Activated CD8-positive, alpha-beta memory T cell treated with anti-CD3 and anti-CD28 coated beads, Interleukin-2, amount 10 ng/mL, durations not matched to agents 7 days and 5 days (primary cell): Measurements from ENCODE around the gene MICAL3. TPM values are rescaled to one million over a fixed set of nuclear protein-coding genes. Genes with fewer than 3 reads are reported as not detected.

Source experiments
- ATAC-seq: fragments of 150-1000 bp; cut with Tn5 transposase; one replicate; pipeline ENCODE4 v1.10.0; 2021; ENCODE audit warnings: moderate library complexity
- CTCF ChIA-PET: fragments of 350-600 bp; sonication (Branson Sonifier 250); formaldehyde crosslinking; loops from one replicate; lab custom pipeline; 2021; ENCODE audit warnings: antibody characterized with exemption; lab: Charles Lee
- DNase-seq: peaks from one replicate; pipeline ENCODE4 v3.0.0-alpha.2; 2020
- H3K27ac Mint-ChIP-seq: one replicate; pipeline ENCODE4 v1.8.0; 2021; ENCODE audit warnings: mild to moderate bottlenecking, mixed read lengths
- H3K27me3 Mint-ChIP-seq: one replicate; pipeline ENCODE4 v1.8.0; 2021; ENCODE audit warnings: mixed read lengths
- H3K36me3 Mint-ChIP-seq: one replicate; pipeline ENCODE4 v1.8.0; 2021; ENCODE audit warnings: mild to moderate bottlenecking, mixed read lengths
- H3K4me1 Mint-ChIP-seq: one replicate; pipeline ENCODE4 v1.8.0; 2021; ENCODE audit warnings: mixed read lengths
- H3K4me3 Mint-ChIP-seq: one replicate; pipeline ENCODE4 v1.8.0; 2021; ENCODE audit warnings: mild to moderate bottlenecking, moderate library complexity, mixed read lengths
- H3K9me3 Mint-ChIP-seq: one replicate; pipeline ENCODE4 v1.8.0; 2022; ENCODE audit warnings: low read depth, mixed read lengths
- total RNA-seq, 2 experiments: library from RNA; stranded (reverse); gene quantifications; one replicate each; pipeline ENCODE4 v1.2.3, GENCODE V29; 2021

Gene MICAL3
- total RNA-seq, 2 experiments from 2014 or later: 38.8 to 41.7 TPM

DNA sequence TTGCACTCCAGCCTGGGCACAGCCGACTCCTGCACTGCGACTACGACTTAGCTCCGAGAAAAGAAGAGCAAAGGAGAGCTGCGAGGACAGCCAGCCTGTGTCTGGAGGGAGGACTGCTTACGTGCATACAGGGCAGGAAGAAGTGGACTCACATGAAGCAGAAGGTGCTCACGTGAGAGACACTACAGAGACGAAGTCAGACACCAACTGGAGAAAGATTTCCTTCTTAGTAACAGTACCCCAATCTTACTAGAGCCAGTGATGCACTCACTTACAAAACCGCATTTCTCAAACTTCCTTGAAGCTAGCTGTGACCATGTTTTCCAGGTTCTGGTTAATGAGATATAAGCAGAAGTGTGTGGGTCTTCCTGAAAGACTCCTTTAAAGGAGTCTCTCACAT lies 67.7 kb downstream of the MICAL3 start:
- Mint-ChIP-seq H3K27ac (no peak overlapping the region), H3K36me3 (no peaks in the 10 kb centered on the region), H3K27me3 (no peaks in the 10 kb centered on the region), H3K4me1 (no peaks in the 10 kb centered on the region), H3K9me3 (no peaks in the 10 kb centered on the region), H3K4me3 (no peak overlapping the region)
- CTCF ChIA-PET: interaction anchor here (1.5 kb wide), 1 partner anchor 19 kb away, joined by 3 read pairs; no protein-coding TSS in a partner anchor
- DNase-seq (no peak), ATAC-seq (no peak)

DNA sequence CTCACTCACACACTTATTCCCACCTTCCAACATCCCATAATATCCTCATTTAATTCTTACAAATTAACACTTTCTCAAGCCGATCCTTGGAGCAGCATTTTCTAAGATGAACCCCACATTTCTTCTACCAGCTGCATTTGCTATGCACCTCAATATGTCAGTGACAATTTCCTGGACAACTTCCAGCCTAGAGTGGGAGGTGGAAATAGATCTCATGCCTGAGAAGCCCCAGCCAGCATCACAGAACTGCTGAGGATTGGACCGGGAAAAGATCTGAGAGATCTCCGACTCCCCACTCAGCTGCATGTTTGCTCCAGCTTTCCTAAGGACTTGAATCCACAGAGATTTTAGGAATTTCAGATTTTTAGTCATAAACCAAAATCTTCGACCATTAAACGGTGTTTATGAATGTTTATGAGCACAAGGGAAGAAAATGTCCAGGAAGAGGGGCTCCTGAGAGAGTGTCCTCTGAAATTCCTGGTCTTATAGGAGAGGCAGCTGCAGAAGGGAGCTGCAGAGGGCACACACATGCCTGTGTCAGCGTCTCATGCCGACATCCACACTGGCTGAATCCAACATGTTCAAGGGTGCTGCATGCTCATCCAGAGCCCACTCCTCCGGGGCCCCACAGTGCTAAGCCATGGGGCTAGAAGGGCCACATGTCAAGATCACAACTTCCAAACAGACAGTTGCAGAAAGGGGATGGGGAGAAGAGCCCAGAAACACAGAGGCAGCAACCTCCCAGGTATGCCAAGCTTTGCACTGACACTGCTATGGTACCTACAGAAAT lies 68.6 kb downstream of the MICAL3 start:
- Mint-ChIP-seq H3K4me3 (no peak overlapping the region), H3K4me1 (no peaks in the 10 kb centered on the region), H3K27ac (no peak overlapping the region), H3K36me3 (no peaks in the 10 kb centered on the region), H3K27me3 (no peaks in the 10 kb centered on the region), H3K9me3 (no peaks in the 10 kb centered on the region)
- CTCF ChIA-PET: no interaction called here
- ATAC-seq: no peak
- DNase-seq: no peak

DNA sequence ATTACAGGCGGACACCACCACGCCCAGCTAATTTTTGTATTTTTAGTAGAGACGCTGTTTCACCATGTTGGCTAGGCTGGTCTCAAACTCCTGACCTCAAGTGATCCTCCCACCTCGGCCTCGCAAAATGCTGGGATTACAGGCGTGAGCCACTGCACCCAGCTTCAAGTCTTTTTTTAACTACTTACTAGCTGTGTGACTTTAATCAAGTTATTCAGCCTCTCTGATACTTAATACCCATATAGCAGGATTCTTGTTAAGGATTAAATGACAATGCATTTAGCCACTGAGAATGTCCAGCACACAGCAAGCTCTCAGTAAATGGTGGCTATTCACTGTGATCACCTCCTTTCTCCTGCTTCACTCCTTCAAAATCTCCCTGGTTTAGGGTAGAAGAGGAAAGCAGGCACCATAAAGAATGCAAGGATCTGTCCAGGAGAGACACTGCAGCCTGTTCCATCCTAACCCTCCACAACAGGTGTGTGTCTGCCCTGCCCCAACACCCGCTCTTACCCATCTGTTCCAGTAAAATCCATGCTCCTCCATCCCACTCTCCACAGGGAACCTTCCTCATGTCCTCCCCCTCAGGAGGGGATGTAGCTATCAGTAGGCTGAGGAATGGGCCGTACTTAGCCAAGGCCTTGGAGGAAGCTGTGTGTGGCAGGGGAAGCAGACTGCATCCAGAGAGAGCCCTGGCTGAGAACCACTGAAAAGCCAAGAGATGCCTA lies 69.3 kb downstream of the MICAL3 start:
- CTCF ChIA-PET: no interaction called here
- no peak for DNase-seq
- no peaks in the 10 kb centered on the region for H3K36me3 Mint-ChIP-seq
- H3K4me3 Mint-ChIP-seq: no peak overlapping the region
- no peak for ATAC-seq
- H3K27me3 Mint-ChIP-seq: no peaks in the 10 kb centered on the region
- H3K9me3 Mint-ChIP-seq: no peaks in the 10 kb centered on the region
- no peak overlapping the region for H3K27ac Mint-ChIP-seq
- no peaks in the 10 kb centered on the region for H3K4me1 Mint-ChIP-seq

DNA sequence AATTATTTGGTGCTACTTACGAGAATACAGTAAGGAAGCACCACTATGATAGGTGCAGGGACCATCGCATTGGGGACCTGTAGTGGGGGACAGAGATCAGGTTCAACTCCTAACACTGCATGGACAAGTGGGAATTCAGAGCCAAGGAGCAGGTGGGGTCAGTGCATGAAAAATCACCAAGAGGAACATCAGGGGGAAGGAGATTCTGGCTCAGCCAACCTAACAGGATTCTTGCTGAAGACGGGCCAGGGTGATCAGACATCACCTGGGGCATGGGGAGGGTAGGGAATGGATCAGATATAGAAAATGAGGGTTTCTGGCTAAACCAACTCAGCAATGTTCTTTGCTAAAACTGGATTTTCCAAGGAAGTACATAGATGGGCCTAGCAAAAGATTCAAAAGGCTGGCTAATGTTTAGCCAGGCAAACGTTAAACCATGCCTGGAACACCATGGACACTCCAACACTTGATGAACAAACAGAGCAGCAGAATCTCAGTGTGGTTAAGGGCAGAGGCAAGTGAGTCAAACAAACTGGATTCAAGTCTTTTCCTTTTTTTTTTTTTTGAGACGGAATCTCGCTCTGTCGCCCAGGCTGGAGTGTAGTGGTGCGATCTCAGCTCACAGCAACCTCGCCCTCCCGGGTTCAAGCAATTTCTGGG lies 70.0 kb downstream of the MICAL3 start:
- H3K27ac Mint-ChIP-seq: no peak overlapping the region
- H3K9me3 Mint-ChIP-seq: no peaks in the 10 kb centered on the region

DNA sequence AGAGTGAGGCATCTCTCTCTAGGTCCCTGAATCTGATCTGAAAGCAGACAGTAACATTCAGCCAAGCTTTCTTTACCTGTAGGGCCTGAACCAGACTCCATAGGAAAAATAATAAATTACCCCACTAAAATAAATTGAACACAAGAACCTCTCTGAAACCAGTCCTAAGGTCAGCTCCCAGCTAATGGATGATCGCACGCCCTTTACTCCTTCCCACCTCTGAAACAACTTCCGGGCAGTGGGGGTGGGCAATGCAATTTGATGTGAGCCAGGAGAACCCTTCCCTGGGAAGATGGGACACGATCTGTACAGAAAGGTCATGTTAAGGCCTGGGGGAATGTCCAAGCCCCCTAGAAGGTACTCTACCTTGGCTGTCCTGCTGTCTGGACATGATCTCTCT lies 71.2 kb downstream of the MICAL3 start:
- CTCF ChIA-PET: no interaction called here
- Mint-ChIP-seq H3K9me3 (no peaks in the 10 kb centered on the region), H3K4me1 (no peaks in the 10 kb centered on the region), H3K4me3 (no peak overlapping the region), H3K36me3 (peaks cover 1% of the 10 kb centered on the region), H3K27me3 (no peaks in the 10 kb centered on the region), H3K27ac (no peak overlapping the region)
- DNase-seq (no peak), ATAC-seq (no peak)

More for the DNA sequence above, 70.0 kb downstream of the MICAL3 start:
- H3K27me3 Mint-ChIP-seq: no peaks in the 10 kb centered on the region
- no peak overlapping the region for H3K4me3 Mint-ChIP-seq
- H3K4me1 Mint-ChIP-seq: no peaks in the 10 kb centered on the region
- CTCF ChIA-PET: no interaction called here
- ATAC-seq: no peak
- peaks cover 1% of the 10 kb centered on the region for H3K36me3 Mint-ChIP-seq
- DNase-seq: no peak

DNA sequence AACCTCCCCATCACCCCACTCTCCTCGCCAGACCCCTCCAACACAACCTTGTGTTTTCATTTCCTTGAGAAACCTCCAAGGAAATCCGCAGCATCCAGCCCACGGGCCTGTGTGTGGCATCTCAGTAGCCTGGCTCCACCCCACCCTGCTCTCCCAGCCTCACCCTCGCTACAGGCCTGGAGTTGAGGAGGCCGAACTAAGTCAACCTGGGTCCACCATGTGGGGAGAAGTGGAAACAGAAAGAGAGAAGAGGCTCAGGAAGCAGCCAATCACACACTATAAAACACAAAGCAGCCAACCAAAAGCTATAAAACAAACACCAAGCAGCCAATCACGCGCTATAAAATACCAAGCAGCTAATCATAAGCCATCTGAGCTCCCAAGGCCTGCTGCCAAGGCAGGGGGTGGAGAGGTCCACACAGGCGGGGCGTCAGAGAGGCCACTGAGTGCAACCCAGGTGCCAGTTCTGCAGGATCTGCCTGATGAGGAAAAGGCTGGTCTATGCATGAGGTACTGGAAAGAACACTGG lies 72.0 kb downstream of the MICAL3 start:
- H3K4me1 Mint-ChIP-seq: no peaks in the 10 kb centered on the region
- peaks cover 1% of the 10 kb centered on the region for H3K36me3 Mint-ChIP-seq
- CTCF ChIA-PET: no interaction called here
- H3K9me3 Mint-ChIP-seq: no peaks in the 10 kb centered on the region
- H3K27me3 Mint-ChIP-seq: no peaks in the 10 kb centered on the region
- no peak for ATAC-seq
- no peak overlapping the region for H3K4me3 Mint-ChIP-seq
- H3K27ac Mint-ChIP-seq: no peak overlapping the region
- DNase-seq: no peak

DNA sequence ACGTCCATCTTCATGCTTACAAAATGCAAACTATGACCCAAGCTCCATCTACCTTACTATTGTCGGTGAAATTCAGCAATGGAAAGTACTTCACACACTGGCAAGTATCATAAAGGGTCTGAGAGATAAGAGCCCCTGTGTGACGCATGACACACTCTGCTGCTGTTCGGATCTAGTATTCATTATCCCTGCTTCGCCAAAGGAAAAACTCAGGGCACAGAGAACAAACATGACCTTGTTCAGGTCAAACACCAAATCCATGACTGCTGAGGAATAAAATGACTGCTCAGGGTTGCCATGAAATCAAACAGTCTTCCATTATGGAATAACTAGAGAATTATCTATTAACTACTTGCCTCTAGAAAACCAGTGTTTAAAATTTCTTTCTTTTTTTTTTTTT lies 73.0 kb downstream of the MICAL3 start:
- Mint-ChIP-seq H3K27ac (no peak overlapping the region), H3K4me1 (no peaks in the 10 kb centered on the region), H3K4me3 (no peak overlapping the region), H3K27me3 (no peaks in the 10 kb centered on the region), H3K9me3 (no peaks in the 10 kb centered on the region), H3K36me3 (peaks cover 1% of the 10 kb centered on the region)
- no peak for DNase-seq
- ATAC-seq: no peak
- CTCF ChIA-PET: no interaction called here

DNA sequence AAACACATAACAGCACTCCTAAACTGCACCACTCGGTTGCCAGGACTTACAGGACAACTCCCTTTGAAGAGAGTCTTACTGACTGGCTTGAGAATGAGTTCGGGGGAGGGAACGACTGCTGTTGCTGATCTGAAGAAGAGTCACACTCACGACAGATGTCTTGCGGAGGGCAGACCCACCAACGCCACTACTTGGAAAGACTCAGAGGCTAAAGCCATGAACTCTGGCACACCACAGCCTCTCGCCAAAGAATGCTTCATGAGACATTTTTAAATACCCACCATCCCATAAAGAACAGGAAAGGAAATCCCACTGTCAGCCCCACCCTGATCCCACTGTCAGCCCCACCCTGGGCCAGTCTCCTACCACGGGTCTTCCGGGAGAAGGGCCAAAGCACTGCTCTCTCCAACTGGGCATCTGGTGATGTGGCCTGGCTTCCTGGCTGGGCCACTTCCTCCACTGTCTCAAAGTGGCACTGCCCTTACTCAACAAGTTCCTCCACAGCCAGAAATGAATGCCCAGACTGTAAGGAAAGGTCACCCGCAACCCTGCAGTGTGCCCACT lies 73.6 kb downstream of the MICAL3 start:
- H3K27me3 Mint-ChIP-seq: no peaks in the 10 kb centered on the region
- ATAC-seq: no peak
- no peak overlapping the region for H3K4me3 Mint-ChIP-seq
- no peak for DNase-seq
- H3K36me3 Mint-ChIP-seq: peaks cover 1% of the 10 kb centered on the region
- no peaks in the 10 kb centered on the region for H3K9me3 Mint-ChIP-seq
- no peak overlapping the region for H3K27ac Mint-ChIP-seq
- H3K4me1 Mint-ChIP-seq: no peaks in the 10 kb centered on the region
- CTCF ChIA-PET: no interaction called here

DNA sequence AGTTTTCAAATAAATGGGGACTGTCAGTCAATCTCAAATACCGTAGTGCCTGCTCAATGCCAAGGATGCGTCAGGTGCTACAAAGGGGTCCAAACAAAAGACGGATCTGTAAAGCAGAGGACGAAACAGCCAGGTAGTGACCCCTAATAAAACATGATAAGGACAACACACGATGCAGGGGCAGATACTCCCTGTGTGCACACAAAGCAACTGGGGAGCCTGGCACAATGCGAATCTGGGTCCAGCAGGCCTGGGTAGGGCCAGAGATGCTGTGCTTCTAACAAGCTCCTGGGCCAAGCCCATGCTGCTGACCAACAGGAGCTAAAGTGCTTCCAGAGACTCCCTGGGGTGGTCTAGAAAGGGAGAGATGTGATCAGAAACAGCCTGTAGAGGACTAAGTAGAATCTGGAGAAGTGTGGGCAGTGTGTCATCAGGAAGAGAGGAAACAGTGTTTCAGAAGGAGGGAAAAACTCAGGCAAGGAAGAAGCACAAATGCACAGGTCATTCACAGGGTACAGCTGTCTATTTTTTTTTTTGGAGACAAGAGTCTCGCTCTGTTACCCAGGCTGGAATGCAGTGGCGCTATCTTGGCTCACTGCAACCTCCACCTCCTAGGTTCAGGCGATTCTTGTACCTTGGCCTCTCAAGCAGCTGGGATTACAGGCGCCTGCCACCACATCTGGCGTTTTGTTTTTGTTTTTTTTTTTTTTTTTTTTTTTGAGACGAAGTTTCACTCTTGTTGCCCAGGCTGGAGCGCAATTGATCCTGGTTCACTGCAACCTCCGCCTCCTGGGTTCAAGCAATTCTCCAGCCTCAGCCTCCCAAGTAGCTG lies 74.5 kb downstream of the MICAL3 start:
- peaks cover 1% of the 10 kb centered on the region for H3K36me3 Mint-ChIP-seq
- no peaks in the 10 kb centered on the region for H3K4me1 Mint-ChIP-seq
- CTCF ChIA-PET: no interaction called here
- H3K27ac Mint-ChIP-seq: no peak overlapping the region
- ATAC-seq (no peak), DNase-seq (no peak)
- H3K27me3 Mint-ChIP-seq: no peaks in the 10 kb centered on the region
- H3K4me3 Mint-ChIP-seq: no peak overlapping the region
- no peaks in the 10 kb centered on the region for H3K9me3 Mint-ChIP-seq

DNA sequence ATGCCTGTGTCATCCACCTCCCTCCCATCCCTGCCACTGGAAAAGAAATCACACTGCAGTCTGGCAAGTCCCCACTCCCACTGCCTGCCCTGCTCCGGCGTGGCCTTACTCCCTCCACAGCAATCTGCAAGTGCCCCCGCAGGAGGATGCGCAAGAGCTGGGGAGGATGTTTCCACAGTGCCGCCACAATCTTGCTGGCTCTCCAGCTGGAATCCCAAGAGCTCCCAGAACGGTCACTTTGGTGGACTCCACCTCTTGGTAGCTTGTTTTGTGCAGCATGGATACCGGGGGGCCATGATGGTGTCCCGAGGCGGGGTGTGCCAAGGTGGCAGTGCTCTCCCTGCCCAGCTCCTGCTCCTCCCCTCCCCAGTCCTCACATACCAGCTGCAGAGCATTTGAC lies 76.3 kb downstream of the MICAL3 start:
- H3K36me3 Mint-ChIP-seq: peaks cover 1% of the 10 kb centered on the region
- no peak overlapping the region for H3K4me3 Mint-ChIP-seq
- ATAC-seq: no peak
- DNase-seq: no peak
- H3K27me3 Mint-ChIP-seq: no peaks in the 10 kb centered on the region
- no peak overlapping the region for H3K27ac Mint-ChIP-seq
- CTCF ChIA-PET: interaction anchor here (0.6 kb wide), 1 partner anchor 168 kb away, joined by 3 read pairs; no protein-coding TSS in a partner anchor
- H3K9me3 Mint-ChIP-seq: no peaks in the 10 kb centered on the region
- H3K4me1 Mint-ChIP-seq: no peaks in the 10 kb centered on the region

DNA sequence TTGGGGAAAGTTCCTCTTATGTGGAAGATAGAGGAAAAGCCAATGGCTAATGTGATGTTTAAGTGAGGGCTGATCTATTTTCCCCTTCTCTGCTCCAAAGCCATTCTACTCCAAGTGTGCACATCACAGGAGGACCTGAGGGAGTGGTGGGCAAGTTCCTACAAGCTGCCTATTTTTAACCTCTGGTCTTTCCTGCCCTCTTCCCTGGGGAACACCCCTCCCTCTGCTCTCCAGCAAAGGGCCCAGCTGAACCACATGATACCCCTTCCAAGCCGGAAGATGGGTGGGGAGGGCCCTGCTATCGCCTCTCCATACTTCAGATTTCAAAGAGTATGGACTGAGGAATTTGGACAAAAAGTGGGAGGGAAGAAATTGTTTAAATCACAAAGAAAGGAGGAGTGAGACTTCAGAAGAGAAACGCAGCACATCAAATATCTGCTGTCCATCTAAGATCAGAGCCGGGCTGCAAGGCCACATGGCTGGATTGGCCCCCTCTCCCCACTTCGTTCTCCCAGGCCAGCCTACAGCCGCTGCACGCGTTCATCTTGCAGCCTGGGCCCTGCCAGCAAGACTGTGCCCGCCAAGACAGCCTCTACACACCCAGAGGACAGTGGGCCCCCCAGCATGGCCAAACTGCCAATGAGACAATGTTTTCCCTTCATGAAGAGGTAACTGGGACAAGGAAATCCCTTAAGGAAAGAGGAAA lies 77.5 kb downstream of the MICAL3 start:
- CTCF ChIA-PET: no interaction called here
- Mint-ChIP-seq H3K9me3 (no peaks in the 10 kb centered on the region), H3K4me1 (no peaks in the 10 kb centered on the region), H3K27me3 (no peaks in the 10 kb centered on the region), H3K27ac (no peak overlapping the region), H3K36me3 (peaks cover 1% of the 10 kb centered on the region), H3K4me3 (no peak overlapping the region)
- DNase-seq (no peak), ATAC-seq (no peak)

DNA sequence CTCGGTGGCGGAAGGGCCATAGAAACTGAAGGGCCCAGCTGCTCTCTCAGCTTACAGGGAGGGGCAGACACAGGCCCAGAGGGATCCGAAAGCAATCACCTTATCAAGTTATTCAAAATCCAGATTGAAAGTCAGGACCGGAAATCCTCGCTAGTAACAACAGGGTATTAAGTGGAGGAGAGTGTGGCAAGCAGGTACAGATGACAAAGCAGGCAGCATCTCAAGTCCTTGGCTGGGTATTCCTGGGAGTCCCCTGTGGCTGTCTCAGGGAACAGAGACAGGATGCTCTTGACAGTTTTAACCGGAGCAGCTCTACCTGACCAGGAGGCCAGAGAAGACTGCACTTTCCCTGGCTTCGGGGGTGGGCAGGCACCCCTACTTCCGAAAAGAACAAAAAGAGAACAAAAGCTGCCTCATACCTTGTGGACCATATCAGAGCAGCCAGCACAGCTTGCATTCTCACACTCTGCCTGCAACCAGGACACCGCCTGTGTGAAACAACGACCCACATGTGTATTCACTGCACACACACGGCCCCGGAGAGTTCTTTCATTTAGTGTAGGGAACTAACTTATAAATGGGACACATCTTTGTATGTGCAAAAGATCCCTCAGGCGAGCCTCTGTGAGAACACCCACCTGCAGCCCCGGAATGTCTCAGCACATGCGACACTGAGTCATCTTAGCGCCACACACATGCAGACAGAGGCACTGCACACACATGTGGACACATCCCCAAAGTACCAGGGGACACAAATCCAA lies 78.3 kb downstream of the MICAL3 start:
- no peaks in the 10 kb centered on the region for H3K27me3 Mint-ChIP-seq
- H3K36me3 Mint-ChIP-seq: peaks cover 1% of the 10 kb centered on the region
- H3K9me3 Mint-ChIP-seq: no peaks in the 10 kb centered on the region
- CTCF ChIA-PET: no interaction called here
- ATAC-seq (no peak), DNase-seq (no peak)
- H3K4me1 Mint-ChIP-seq: no peaks in the 10 kb centered on the region
- H3K4me3 Mint-ChIP-seq: no peak overlapping the region
- no peak overlapping the region for H3K27ac Mint-ChIP-seq
